Measurements from ENCODE around the gene MAPK8. TPM values are rescaled to one million over a fixed set of nuclear protein-coding genes. Genes with fewer than 3 reads are reported as not detected.
"Not testable (repeated sequence)": the region's sequence is repeated elsewhere in the genome, so short reads cannot be mapped to it uniquely, and the experiment has no call there.

Gene MAPK8
- total RNA-seq, 3 donors from 2014 or later: 31.5 to 34.5 (median 33.7) TPM

DNA sequence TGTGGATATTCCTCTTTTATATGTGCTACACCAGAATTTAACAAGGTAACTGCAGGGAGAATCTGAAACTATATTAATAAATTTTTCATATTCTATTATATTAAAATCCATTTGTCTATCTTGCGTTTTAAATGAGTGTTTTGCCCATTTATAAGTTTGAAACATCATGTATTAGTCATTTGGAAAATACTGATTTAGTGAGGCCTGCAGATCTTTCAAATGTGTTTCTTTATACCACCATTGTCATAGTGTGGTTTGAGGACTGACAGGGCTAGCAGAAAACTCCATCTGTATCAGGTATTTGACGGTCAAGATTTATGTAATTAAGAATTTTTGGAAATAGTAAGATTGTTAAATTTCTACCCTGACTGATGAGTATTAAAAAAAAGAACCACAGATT lies 29.3 kb downstream of the MAPK8 start:
- no peaks in the 10 kb centered on the region for H3K27me3 Mint-ChIP-seq (ENCODE audit: low read depth)
- peaks cover 7% of the 10 kb centered on the region for H3K9me3 Mint-ChIP-seq
- H3K36me3 Mint-ChIP-seq (ENCODE audit: insufficient read depth): peaks cover 48% of the 10 kb centered on the region
- no peak overlapping the region for H3K4me3 Mint-ChIP-seq
- DNase-seq: no peak
- ATAC-seq: no peak
- peaks cover 27% of the 10 kb centered on the region for H3K4me1 Mint-ChIP-seq (ENCODE audit: low read depth)

GRCh38 chr10:48336978-48337599 lies 30.6 kb downstream of the MAPK8 start:
- DNase-seq (no peak), ATAC-seq (no peak)
- H3K4me1 Mint-ChIP-seq (ENCODE audit: low read depth): peaks cover 26% of the 10 kb centered on the region
- no peaks in the 10 kb centered on the region for H3K27me3 Mint-ChIP-seq (ENCODE audit: low read depth)
- H3K9me3 Mint-ChIP-seq: peaks cover 6% of the 10 kb centered on the region
- peaks cover 51% of the 10 kb centered on the region for H3K36me3 Mint-ChIP-seq (ENCODE audit: insufficient read depth)
- H3K4me3 Mint-ChIP-seq: no peak overlapping the region

- no peaks in the 10 kb centered on the region for H3K27me3 Mint-ChIP-seq (ENCODE audit: low read depth)
- H3K4me3 Mint-ChIP-seq: no peak overlapping the region
- H3K4me1 Mint-ChIP-seq (ENCODE audit: low read depth): peaks cover 21% of the 10 kb centered on the region
- ATAC-seq: no peak
- DNase-seq: no peak
- peaks cover 6% of the 10 kb centered on the region for H3K9me3 Mint-ChIP-seq
- H3K36me3 Mint-ChIP-seq (ENCODE audit: insufficient read depth): peaks cover 38% of the 10 kb centered on the region
Measured at GRCh38 chr10:48340734-48341133, 34.3 kb downstream of the MAPK8 start.

- no peaks in the 10 kb centered on the region for H3K27me3 Mint-ChIP-seq (ENCODE audit: low read depth)
- peaks cover 33% of the 10 kb centered on the region for H3K36me3 Mint-ChIP-seq (ENCODE audit: insufficient read depth)
- no peak overlapping the region for H3K4me3 Mint-ChIP-seq
- peaks cover 10% of the 10 kb centered on the region for H3K9me3 Mint-ChIP-seq
- peaks cover 21% of the 10 kb centered on the region for H3K4me1 Mint-ChIP-seq (ENCODE audit: low read depth)
- ATAC-seq (no peak), DNase-seq (no peak)
Measured at GRCh38 chr10:48343106-48343505, 36.6 kb downstream of the MAPK8 start.

DNA sequence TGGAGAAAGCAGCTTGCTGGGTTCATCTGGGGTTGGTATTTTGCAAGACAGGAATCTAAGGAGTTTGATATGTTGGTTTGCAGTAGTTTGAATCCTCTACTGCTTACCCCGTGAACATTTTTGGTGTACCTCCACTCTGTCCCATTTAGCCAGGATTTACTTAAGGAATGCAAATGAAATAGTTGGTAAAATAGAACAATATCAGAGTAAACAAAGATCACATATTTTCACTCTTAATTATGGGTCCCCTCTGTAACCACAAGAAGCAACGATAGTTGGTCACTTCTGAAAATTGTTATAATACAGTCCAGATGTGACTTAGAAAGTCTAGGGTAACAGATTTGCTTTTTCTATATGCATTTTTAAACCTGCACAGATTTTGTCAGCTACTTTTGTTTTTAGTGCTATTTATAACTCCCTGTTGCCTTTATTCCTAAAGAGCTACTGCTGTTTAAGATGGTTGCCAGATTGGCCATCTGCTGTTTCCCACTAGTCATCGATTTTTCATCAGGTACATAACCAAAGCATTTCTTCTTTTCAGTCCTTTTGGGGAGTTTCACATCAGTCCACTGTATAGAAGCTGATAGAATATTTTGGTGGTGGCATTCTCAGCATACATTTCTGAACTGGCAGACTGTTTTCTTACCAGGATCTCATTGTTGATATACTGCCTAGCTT lies 37.6 kb downstream of the MAPK8 start:
- H3K4me3 Mint-ChIP-seq: no peak overlapping the region
- peaks cover 34% of the 10 kb centered on the region for H3K36me3 Mint-ChIP-seq (ENCODE audit: insufficient read depth)
- ATAC-seq (no peak), DNase-seq (no peak)
- no peaks in the 10 kb centered on the region for H3K27me3 Mint-ChIP-seq (ENCODE audit: low read depth)
- H3K4me1 Mint-ChIP-seq (ENCODE audit: low read depth): peaks cover 13% of the 10 kb centered on the region
- H3K9me3 Mint-ChIP-seq: peaks cover 14% of the 10 kb centered on the region

GRCh38 chr10:48346248-48346647 lies 39.8 kb downstream of the MAPK8 start:
- not testable (repeated sequence) for ATAC-seq

GRCh38 chr10:48347539-48347938 lies 41.1 kb downstream of the MAPK8 start:
- peaks cover 14% of the 10 kb centered on the region for H3K9me3 Mint-ChIP-seq
- H3K36me3 Mint-ChIP-seq (ENCODE audit: insufficient read depth): peaks cover 27% of the 10 kb centered on the region
- H3K4me1 Mint-ChIP-seq (ENCODE audit: low read depth): not testable (repeated sequence)

More at GRCh38 chr10:48346248-48346647, 39.8 kb downstream of the MAPK8 start:
- peaks cover 14% of the 10 kb centered on the region for H3K9me3 Mint-ChIP-seq
- not testable (repeated sequence) for DNase-seq; H3K4me1 Mint-ChIP-seq (ENCODE audit: low read depth); H3K27me3 Mint-ChIP-seq (ENCODE audit: low read depth); H3K4me3 Mint-ChIP-seq
- peaks cover 32% of the 10 kb centered on the region for H3K36me3 Mint-ChIP-seq (ENCODE audit: insufficient read depth)

GRCh38 chr10:48347943-48348342 lies 41.5 kb downstream of the MAPK8 start:
- DNase-seq, H3K4me3 Mint-ChIP-seq: not testable (repeated sequence)
- peaks cover 25% of the 10 kb centered on the region for H3K36me3 Mint-ChIP-seq (ENCODE audit: insufficient read depth)

More at GRCh38 chr10:48347539-48347938, 41.1 kb downstream of the MAPK8 start:
- not testable (repeated sequence) for H3K4me3 Mint-ChIP-seq; H3K27me3 Mint-ChIP-seq (ENCODE audit: low read depth); ATAC-seq; DNase-seq

DNA sequence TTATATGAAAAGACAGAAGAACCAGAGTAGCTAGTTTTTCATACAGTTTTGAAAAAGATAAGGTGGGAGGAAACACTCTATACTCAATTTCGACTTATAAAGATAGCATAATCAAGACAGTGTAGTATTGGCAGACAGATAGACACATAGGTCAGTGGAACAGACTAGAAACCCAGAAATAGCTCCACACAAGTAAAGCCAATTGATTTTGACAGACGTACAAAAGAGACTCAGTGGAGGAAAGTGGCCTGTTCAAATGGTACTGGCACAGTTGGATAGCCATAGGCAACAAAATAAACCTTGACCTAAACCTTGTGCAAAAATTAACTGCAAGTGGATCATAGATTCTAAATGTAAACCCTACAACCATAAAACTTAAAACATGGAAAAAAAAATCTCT lies 46.8 kb downstream of the MAPK8 start:
- Mint-ChIP-seq H3K27me3 (ENCODE audit: low read depth) (no peaks in the 10 kb centered on the region), H3K9me3 (peaks cover 15% of the 10 kb centered on the region), H3K36me3 (ENCODE audit: insufficient read depth) (peaks cover 17% of the 10 kb centered on the region), H3K4me1 (ENCODE audit: low read depth) (peaks cover 15% of the 10 kb centered on the region), H3K4me3 (no peak overlapping the region)
- ATAC-seq: no peak
- no peak for DNase-seq

More at GRCh38 chr10:48347943-48348342, 41.5 kb downstream of the MAPK8 start:
- not testable (repeated sequence) for H3K27me3 Mint-ChIP-seq (ENCODE audit: low read depth); H3K4me1 Mint-ChIP-seq (ENCODE audit: low read depth); ATAC-seq
- H3K9me3 Mint-ChIP-seq: peaks cover 15% of the 10 kb centered on the region

DNA sequence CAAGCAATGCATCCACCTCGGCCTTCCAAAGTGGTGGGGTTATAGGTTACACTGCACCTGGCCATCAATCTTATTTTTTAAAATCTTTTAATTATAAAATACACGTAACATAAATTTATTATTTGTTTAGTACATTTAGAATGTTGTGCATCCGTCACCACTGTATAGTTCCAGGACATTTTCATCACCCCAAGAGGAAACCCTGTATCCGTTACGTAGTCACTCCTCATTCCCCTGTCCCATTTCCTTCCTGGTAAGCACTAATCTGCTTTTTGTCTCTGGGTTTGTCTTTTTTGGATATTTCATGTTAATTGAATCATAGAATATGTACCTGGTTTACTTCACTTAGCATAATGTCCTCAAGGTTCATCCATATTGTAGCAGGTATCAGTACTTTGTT lies 51.2 kb downstream of the MAPK8 start:
- Mint-ChIP-seq H3K4me3 (no peak overlapping the region), H3K4me1 (ENCODE audit: low read depth) (peaks cover 29% of the 10 kb centered on the region), H3K27me3 (ENCODE audit: low read depth) (no peaks in the 10 kb centered on the region), H3K36me3 (ENCODE audit: insufficient read depth) (peaks cover 5% of the 10 kb centered on the region), H3K9me3 (peaks cover 10% of the 10 kb centered on the region)
- no peak for DNase-seq
- ATAC-seq: no peak

DNA sequence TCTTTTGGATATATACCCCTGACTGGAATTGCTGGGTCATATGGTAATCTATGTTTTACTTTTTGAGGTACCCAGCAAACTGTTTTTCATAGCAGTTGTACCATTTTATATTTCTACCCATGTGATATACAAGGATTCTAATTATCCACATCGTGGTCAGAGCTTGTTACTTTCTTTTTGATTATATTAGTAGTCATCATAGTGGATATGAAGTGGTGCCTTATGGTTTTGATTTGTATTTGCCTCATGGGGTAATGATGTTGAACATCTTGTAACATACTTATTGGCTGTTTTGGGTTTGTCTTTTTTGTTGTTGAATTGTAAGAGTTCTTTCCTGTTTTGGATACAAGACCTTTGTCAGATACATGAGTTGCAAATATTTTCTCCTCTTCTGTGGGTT lies 51.7 kb downstream of the MAPK8 start:
- Mint-ChIP-seq H3K4me3 (no peak overlapping the region), H3K36me3 (ENCODE audit: insufficient read depth) (peaks cover 5% of the 10 kb centered on the region), H3K27me3 (ENCODE audit: low read depth) (no peaks in the 10 kb centered on the region), H3K4me1 (ENCODE audit: low read depth) (peaks cover 27% of the 10 kb centered on the region), H3K9me3 (peaks cover 7% of the 10 kb centered on the region)
- no peak for DNase-seq
- peak; percentile 14 to 32 for ATAC-seq

DNA sequence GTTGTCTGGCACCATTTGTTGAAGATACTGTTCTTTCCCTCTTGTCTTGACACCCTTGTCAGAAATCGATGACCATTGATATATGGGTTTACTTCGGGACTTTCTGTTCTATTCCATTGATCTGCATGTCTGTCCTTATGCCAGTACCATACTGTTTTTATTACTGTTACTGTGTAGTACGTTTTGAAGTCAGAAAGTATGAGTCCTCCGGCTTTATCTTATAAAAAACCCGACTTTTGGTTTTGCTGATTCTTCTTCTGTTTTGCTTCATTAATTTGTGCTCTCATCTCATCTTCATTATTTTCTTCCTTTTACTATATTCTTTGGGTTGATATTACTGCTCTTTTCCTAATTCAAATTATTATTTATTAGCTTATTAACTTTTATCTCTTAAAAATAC lies 52.4 kb downstream of the MAPK8 start:
- Mint-ChIP-seq H3K9me3 (no peaks in the 10 kb centered on the region), H3K27me3 (ENCODE audit: low read depth) (no peaks in the 10 kb centered on the region), H3K4me1 (ENCODE audit: low read depth) (peaks cover 27% of the 10 kb centered on the region), H3K4me3 (no peak overlapping the region), H3K36me3 (ENCODE audit: insufficient read depth) (peaks cover 2% of the 10 kb centered on the region)
- ATAC-seq: no peak
- DNase-seq: no peak

- Mint-ChIP-seq H3K4me1 (ENCODE audit: low read depth) (peaks cover 31% of the 10 kb centered on the region), H3K4me3 (no peak overlapping the region), H3K27me3 (ENCODE audit: low read depth) (no peaks in the 10 kb centered on the region), H3K36me3 (ENCODE audit: insufficient read depth) (peaks cover 2% of the 10 kb centered on the region), H3K9me3 (no peaks in the 10 kb centered on the region)
- ATAC-seq (no peak), DNase-seq (no peak)
Measured at GRCh38 chr10:48361176-48361575, 54.7 kb downstream of the MAPK8 start.

DNA sequence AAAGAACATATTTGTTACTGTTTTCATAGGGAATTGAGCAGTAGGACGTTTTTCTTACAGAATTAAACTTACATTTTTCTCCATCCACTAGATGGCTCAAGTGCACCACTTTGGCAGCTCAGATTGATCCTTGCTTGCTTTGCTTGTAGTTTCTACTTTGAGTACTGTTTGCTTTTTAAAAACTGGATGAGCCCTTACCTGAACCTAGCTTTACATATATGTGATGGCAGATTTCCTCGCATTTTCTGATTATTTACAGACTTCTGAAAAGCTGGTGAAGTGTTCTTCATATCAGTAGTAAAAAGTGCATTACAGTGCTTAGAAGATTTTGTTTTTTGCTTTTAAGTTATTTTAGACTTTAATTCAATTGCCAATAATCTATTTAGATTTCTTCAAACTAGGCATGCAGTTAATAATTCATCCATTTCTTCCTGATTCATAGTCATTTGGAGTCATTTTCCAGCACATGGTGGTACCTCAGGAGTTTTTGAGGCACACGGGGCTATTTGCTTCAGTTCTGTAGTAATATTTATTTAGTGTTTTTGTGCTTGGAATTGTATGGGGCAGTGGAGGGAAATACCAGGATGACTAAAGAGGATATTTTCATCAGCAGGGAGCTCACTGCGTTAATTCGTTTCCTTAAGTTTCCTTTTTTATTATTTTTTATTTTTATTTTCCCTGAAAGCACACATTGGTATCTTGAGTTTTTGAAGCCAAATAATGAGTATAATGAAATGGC lies 57.3 kb downstream of the MAPK8 start:
- H3K4me1 Mint-ChIP-seq (ENCODE audit: low read depth): peaks cover 19% of the 10 kb centered on the region
- H3K4me3 Mint-ChIP-seq: no peak overlapping the region
- no peaks in the 10 kb centered on the region for H3K9me3 Mint-ChIP-seq
- no peak for ATAC-seq
- H3K36me3 Mint-ChIP-seq (ENCODE audit: insufficient read depth): peaks cover 2% of the 10 kb centered on the region
- H3K27me3 Mint-ChIP-seq (ENCODE audit: low read depth): no peaks in the 10 kb centered on the region
- DNase-seq: peak; percentile 7

Data from activated T-cell treated with anti-CD3 and anti-CD28 coated beads, Interleukin-2, amount 50 U/mL, for 4 hours (primary cell).